ENCODE data around the gene CLEC4G. TPM values are rescaled to one million over a fixed set of nuclear protein-coding genes. Genes with fewer than 3 reads are reported as not detected.

The CLEC4G gene
- total and polyA plus RNA-seq, 2 donors (not counting 3 experiments of a cell fraction or from before 2014, with no cell fraction given): not detected

DNA sequence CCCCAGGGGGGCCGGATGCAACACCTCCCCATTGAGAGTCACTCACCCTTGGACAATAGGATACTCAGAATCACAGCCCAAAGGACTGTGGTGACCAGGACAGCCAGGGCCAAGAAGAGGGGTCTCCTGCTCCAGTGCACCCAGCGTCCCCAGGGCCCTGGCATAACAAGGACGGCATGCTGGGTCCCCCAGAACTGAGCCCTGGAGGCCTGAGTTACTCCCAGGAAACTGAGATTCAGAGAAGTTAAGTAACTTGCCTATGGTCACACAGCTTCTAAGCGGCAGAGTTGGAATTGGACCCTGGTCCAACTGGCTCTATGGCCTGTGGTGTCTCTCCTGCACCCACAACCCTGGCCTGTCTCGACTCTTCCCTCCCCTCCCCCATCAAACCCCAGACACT is 295 bp downstream of the CLEC4G start:
- ChIA-PET CTCF (interaction anchor here (1.2 kb wide), 1 partner anchor 51 kb away, joined by 3 read pairs; the partner anchor contains the start of gene TRAPPC5), POLR2A (no interaction called here)
- peaks cover 36 to 40% of the 10 kb centered on the region in 2 experiments for H3K27me3 ChIP-seq (ENCODE audit: control insufficient read depth in 2 of 2, insufficient read depth in 2 of 2, low read length in 2 of 2)
- dilution Hi-C loops (cut with MboI; ENCODE audit: extremely low pct_ligation_motif_present, low sequenced_read_pairs) (no loop called here), intact Hi-C loops (cut with micrococcal nuclease) (no loop called here)
- no peaks in the 10 kb centered on the region for H4K20me1 ChIP-seq (replicated peaks; ENCODE audit: control insufficient read depth, extremely low read depth, insufficient read depth, low read length)
- no peak overlapping the region for H2AFZ ChIP-seq (ENCODE audit: low read depth, low read length)
- no TSS peak for BruUV-seq (replicated peaks)
- H3K4me2 ChIP-seq (ENCODE audit: insufficient read depth, low read length): no peak overlapping the region
- no peak overlapping the region for H3K27ac ChIP-seq (ENCODE audit: insufficient read depth, low read depth, low read length)
- FAIRE-seq (no peak), DNase-seq (ENCODE audit: low read depth, low spot score) (no peak)
- no peak overlapping the region for H3K9ac ChIP-seq (replicated peaks; ENCODE audit: extremely low read depth, insufficient read depth, low read length)
- no peaks in the 10 kb centered on the region for H3K36me3 ChIP-seq (ENCODE audit: control insufficient read depth in 2 of 2, extremely low read depth in 1 of 2, insufficient read depth in 2 of 2, low read length in 2 of 2)
- H3K4me3 ChIP-seq (replicated peaks in 1 of 3; ENCODE audit: insufficient read depth in 1 of 3, low read depth in 1 of 3, low read length in 3 of 3): no peak overlapping the region
- TF ChIP-seq GATA2 (IDR thresholded peaks at IDR 0.05; ENCODE audit: insufficient read depth, insufficient read length, low read depth, low read length): no peak
- TF ChIP-seq FOS (IDR thresholded peaks at IDR 0.05; ENCODE audit: borderline replicate concordance, insufficient read depth, low read length): no peak
- no peak for TF ChIP-seq JUN (IDR thresholded peaks at IDR 0.05; ENCODE audit: borderline replicate concordance, insufficient read depth, insufficient read length, low read depth)
- TF ChIP-seq MYC (IDR thresholded peaks at IDR 0.05; ENCODE audit: low read depth, low read length): no peak
- TF ChIP-seq, protein P1, sequence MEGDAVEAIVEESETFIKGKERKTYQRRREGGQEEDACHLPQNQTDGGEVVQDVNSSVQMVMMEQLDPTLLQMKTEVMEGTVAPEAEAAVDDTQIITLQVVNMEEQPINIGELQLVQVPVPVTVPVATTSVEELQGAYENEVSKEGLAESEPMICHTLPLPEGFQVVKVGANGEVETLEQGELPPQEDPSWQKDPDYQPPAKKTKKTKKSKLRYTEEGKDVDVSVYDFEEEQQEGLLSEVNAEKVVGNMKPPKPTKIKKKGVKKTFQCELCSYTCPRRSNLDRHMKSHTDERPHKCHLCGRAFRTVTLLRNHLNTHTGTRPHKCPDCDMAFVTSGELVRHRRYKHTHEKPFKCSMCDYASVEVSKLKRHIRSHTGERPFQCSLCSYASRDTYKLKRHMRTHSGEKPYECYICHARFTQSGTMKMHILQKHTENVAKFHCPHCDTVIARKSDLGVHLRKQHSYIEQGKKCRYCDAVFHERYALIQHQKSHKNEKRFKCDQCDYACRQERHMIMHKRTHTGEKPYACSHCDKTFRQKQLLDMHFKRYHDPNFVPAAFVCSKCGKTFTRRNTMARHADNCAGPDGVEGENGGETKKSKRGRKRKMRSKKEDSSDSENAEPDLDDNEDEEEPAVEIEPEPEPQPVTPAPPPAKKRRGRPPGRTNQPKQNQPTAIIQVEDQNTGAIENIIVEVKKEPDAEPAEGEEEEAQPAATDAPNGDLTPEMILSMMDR (IDR thresholded peaks at IDR 0.05; ENCODE audit: extremely low read depth in 1 of 2, insufficient read depth in 1 of 2, low read depth in 1 of 2, low read length in 2 of 2): no peak
- TF ChIP-seq POLR2AphosphoS5 (IDR thresholded peaks at IDR 0.05; ENCODE audit: insufficient read depth, low read depth, low read length): no peak
- no peak for TF ChIP-seq EZH2 (IDR thresholded peaks at IDR 0.05; ENCODE audit: borderline replicate concordance, low read depth, low read length, severe bottlenecking)
- TF ChIP-seq, protein P2, sequence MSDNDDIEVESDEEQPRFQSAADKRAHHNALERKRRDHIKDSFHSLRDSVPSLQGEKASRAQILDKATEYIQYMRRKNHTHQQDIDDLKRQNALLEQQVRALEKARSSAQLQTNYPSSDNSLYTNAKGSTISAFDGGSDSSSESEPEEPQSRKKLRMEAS (IDR thresholded peaks at IDR 0.05; ENCODE audit: insufficient read depth, insufficient read length): no peak
- TF ChIP-seq POLR2A (IDR thresholded peaks at IDR 0.05; ENCODE audit: low read depth, low read length): no peak
- H3K4me1 ChIP-seq (ENCODE audit: control insufficient read depth, extremely low read depth, insufficient read depth, low read length): no peaks in the 10 kb centered on the region
- H3K9me3 ChIP-seq (replicated peaks; ENCODE audit: control insufficient read depth, insufficient read depth, low read length): no peaks in the 10 kb centered on the region
- no peaks in the 10 kb centered on the region for H3K79me2 ChIP-seq (ENCODE audit: control insufficient read depth, insufficient read depth, low read length)
- no peaks in the 10 kb centered on the region for H3K9me1 ChIP-seq (replicated peaks; ENCODE audit: control insufficient read depth, extremely low read depth, insufficient read depth, low read length)

Data from endothelial cell of umbilical vein (primary cell).